Uterus (tissue), 4 donors: ENCODE measurements around the gene ZNF644. TPM values are rescaled to one million over a fixed set of nuclear protein-coding genes. Genes with fewer than 3 reads are reported as not detected.

Source experiments
- DNase-seq, 2 donors: peaks; one replicate each; pipeline ENCODE4 v3.0.0-alpha.2; 2019 to 2020
- H3K27ac ChIP-seq, 2 donors: fragments of 200-600 bp; sonication (generic); 1 replicate in 1 of 2; 2 replicates in 1 of 2; pipeline ENCODE4 v1.5.1; 2016 to 2018
- H3K27me3 ChIP-seq, 2 donors: fragments of 200-600 bp; sonication (generic); one replicate each; pipeline ENCODE4 v1.5.1; 2018 to 2019; ENCODE audit warnings: control low read depth in 1 of 2
- H3K36me3 ChIP-seq, 2 donors: fragments of 200-600 bp; sonication (generic); one replicate each; pipeline ENCODE4 v1.5.1; 2019; ENCODE audit warnings: control low read depth in 1 of 2
- H3K4me1 ChIP-seq, 2 donors: fragments of 200-600 bp; sonication (generic); one replicate each; pipeline ENCODE4 v1.5.1; 2018 to 2019; ENCODE audit warnings: control low read depth in 1 of 2
- H3K4me3 ChIP-seq, 2 donors: fragments of 200-600 bp; sonication (generic); 1 replicate in 1 of 2; 2 replicates in 1 of 2; pipeline ENCODE4 v1.5.1; 2018 to 2019; ENCODE audit warnings: mild to moderate bottlenecking in 1 of 2
- H3K9me3 ChIP-seq, 2 donors: fragments of 200-600 bp; sonication (generic); one replicate each; pipeline ENCODE4 v1.5.1; 2019; ENCODE audit warnings: control low read depth in 1 of 2
- POLR2A ChIP-seq, 2 donors: fragments of 450-650 bp; IDR thresholded peaks; one replicate each; pipeline ENCODE4 v1.6.1; 2016; ENCODE audit warnings: antibody characterized with exemption in 2 of 2, mild to moderate bottlenecking in 1 of 2, moderate library complexity in 1 of 2
- intact Hi-C: fragments of 100-400 bp; cut with DNase I; formaldehyde crosslinking; loops from one replicate; pipeline ENCODE4 v1.15.1; 2023; ENCODE audit warnings: low total_unique reads
- total RNA-seq, 4 donors: library from RNA; depleted of rRNA in 3 of 4; stranded (reverse); fragments of >200 nt in 3 of 4; gene quantifications; one replicate each; pipeline versions ENCODE4 v1.1.0 to v1.2.4, GENCODE V29; 2014 to 2023
- TF ChIP-seq, protein P1 (sequence below), 4 experiments: fragments of 200-600 bp in 2 of 4; fragments of 450-650 bp in 2 of 4; sonication (generic) in 2 of 4; IDR thresholded peaks; one replicate each; pipeline ENCODE4 v1.5.1; 2016 to 2019; ENCODE audit warnings: antibody characterized with exemption in 4 of 4, mild to moderate bottlenecking in 2 of 4, moderate library complexity in 1 of 4
- donor health status: DM: yes; HTN: yes; CAD: no.

ZNF644 gene
- total RNA-seq, 4 donors from 2014 or later = 51.7 to 167 (median 93.3) TPM

DNA sequence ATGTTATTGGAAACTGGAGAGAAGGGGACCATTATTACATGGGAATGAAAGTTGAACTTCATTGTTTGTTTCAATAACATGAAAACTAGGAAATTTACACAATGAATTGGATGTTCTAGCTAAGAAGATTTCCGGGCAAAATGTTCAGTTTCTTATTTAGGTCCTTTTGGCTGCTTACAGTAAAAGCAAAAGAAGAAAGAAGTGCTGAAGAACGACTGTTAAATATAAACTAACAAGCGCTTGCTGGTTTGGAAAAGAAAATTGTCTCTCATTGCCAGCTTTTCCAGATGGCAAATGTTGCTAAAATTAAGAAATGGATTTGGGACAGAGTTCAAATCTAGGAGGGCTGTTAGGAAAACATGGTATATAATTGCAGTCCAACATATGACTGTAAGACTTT is 139.6 kb downstream of the ZNF644 start:
- Histone ChIP-seq H3K4me3 (no peak overlapping the region), H3K36me3 (no peaks in the 10 kb centered on the region), H3K4me1 (no peaks in the 10 kb centered on the region), H3K9me3 (peaks cover 0 to 14% of the 10 kb centered on the region in 2 donors), H3K27ac (no peak overlapping the region), H3K27me3 (no peaks in the 10 kb centered on the region)
- intact Hi-C loops = no loop called here
- TF ChIP-seq, protein P1, sequence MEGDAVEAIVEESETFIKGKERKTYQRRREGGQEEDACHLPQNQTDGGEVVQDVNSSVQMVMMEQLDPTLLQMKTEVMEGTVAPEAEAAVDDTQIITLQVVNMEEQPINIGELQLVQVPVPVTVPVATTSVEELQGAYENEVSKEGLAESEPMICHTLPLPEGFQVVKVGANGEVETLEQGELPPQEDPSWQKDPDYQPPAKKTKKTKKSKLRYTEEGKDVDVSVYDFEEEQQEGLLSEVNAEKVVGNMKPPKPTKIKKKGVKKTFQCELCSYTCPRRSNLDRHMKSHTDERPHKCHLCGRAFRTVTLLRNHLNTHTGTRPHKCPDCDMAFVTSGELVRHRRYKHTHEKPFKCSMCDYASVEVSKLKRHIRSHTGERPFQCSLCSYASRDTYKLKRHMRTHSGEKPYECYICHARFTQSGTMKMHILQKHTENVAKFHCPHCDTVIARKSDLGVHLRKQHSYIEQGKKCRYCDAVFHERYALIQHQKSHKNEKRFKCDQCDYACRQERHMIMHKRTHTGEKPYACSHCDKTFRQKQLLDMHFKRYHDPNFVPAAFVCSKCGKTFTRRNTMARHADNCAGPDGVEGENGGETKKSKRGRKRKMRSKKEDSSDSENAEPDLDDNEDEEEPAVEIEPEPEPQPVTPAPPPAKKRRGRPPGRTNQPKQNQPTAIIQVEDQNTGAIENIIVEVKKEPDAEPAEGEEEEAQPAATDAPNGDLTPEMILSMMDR (IDR thresholded peaks at IDR 0.05) = no peak
- TF ChIP-seq POLR2A (IDR thresholded peaks at IDR 0.05) = no peak
- no peak for DNase-seq

DNA sequence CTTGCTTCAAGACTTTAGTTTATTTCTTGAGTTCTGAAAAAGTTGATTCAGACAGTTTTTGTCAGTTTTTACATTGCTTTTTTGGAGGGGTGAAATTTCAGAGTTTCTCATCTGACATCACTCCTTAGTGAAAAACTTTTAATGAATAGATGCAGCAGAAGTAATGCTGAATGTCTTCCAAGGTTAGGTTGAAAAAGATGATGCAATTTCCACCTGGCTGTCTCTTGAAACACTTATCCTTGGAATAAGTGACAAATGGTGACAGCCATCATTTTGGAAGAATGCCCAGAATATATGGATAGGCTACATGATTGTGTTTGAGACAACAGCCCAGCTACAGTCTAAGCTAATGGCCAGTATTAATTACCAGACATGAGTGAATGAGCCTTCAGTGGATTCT is 140.8 kb downstream of the ZNF644 start:
- no peaks in the 10 kb centered on the region for H3K27me3 ChIP-seq
- no peak for TF ChIP-seq POLR2A (IDR thresholded peaks at IDR 0.05)
- TF ChIP-seq, protein P1 (IDR thresholded peaks at IDR 0.05) = no peak
- H3K4me3 ChIP-seq = no peak overlapping the region
- H3K27ac ChIP-seq = no peak overlapping the region
- DNase-seq = no peak
- intact Hi-C loops = no loop called here
- H3K4me1 ChIP-seq = no peaks in the 10 kb centered on the region
- no peaks in the 10 kb centered on the region for H3K36me3 ChIP-seq
- H3K9me3 ChIP-seq = peaks cover 0 to 14% of the 10 kb centered on the region in 2 donors

DNA sequence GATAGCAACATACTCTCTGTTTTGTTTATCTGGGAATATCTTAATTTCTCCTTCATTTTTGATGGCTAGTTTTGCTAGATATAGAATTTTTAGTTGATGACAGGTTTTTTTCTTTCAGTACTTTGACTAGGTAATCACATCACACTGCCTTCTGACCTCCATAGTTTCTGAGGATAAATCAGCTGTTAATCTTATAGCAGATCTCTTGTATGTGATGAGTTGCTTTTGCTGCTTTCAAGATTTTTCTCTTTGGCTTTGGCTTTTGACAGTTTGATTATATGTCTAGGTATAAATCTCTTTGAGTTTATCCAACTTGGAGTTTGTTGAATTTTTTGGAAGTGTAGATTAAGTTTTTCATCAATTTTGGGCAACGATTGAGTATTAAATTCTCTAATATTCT is 142.6 kb downstream of the ZNF644 start:
- Histone ChIP-seq H3K9me3 (peaks cover 0 to 14% of the 10 kb centered on the region in 2 donors), H3K27ac (no peak overlapping the region), H3K27me3 (no peaks in the 10 kb centered on the region), H3K36me3 (no peaks in the 10 kb centered on the region), H3K4me1 (no peaks in the 10 kb centered on the region), H3K4me3 (no peak overlapping the region)
- no peak for DNase-seq
- no peak for TF ChIP-seq POLR2A (IDR thresholded peaks at IDR 0.05)
- TF ChIP-seq, protein P1 (IDR thresholded peaks at IDR 0.05) = no peak
- intact Hi-C loops = no loop called here

- no peak for TF ChIP-seq POLR2A (IDR thresholded peaks at IDR 0.05)
- TF ChIP-seq, protein P1 (IDR thresholded peaks at IDR 0.05) = no peak
- Histone ChIP-seq H3K4me3 (no peak overlapping the region), H3K4me1 (no peaks in the 10 kb centered on the region), H3K27me3 (no peaks in the 10 kb centered on the region), H3K27ac (no peak overlapping the region), H3K36me3 (no peaks in the 10 kb centered on the region), H3K9me3 (peaks cover 0 to 14% of the 10 kb centered on the region in 2 donors)
- intact Hi-C loops = no loop called here
- DNase-seq = no peak
Measured at GRCh38 chr1:90876101-90876500, 145.7 kb downstream of the ZNF644 start.
